HG03025 (cell line): ENCODE results near the gene A3GALT2.

ENCODE experiments used
- ATAC-seq: cut with Tn5 transposase; IDR thresholded peaks from one replicate; pipeline ENCODE4 v1.9.1; 2021; ENCODE audit warnings: mild to moderate bottlenecking, moderate library complexity; ENCODE audit not compliant: unreplicated experiment, low FRiP score

A3GALT2 gene

GRCh38 chr1:33351281-33351660 is 30.4 kb upstream of the A3GALT2 start:
- no peak for ATAC-seq

- no peak for ATAC-seq
These were observed 29.8 kb upstream of the A3GALT2 start for GRCh38 chr1:33350611-33351280.

GRCh38 chr1:33349778-33350610 is 29.1 kb upstream of the A3GALT2 start:
- ATAC-seq = peak; percentile 69

- peak; percentile 29 for ATAC-seq
These were observed 28.3 kb upstream of the A3GALT2 start for GRCh38 chr1:33349081-33349759.

GRCh38 chr1:33348676-33349080 is 27.8 kb upstream of the A3GALT2 start:
- ATAC-seq = no peak

GRCh38 chr1:33348194-33348593 is 27.3 kb upstream of the A3GALT2 start:
- ATAC-seq = no peak

- ATAC-seq = no peak
These were observed 26.7 kb upstream of the A3GALT2 start for GRCh38 chr1:33347650-33347992.

- ATAC-seq = no peak
These were observed 26.2 kb upstream of the A3GALT2 start for GRCh38 chr1:33346927-33347649.

GRCh38 chr1:33346533-33346926 is 25.6 kb upstream of the A3GALT2 start:
- no peak for ATAC-seq

- no peak for ATAC-seq
These were observed 24.1 kb upstream of the A3GALT2 start for GRCh38 chr1:33344896-33345560.

GRCh38 chr1:33343539-33343938 is 22.6 kb upstream of the A3GALT2 start:
- ATAC-seq = no peak

GRCh38 chr1:33342041-33342723 is 21.3 kb upstream of the A3GALT2 start:
- ATAC-seq = no peak

GRCh38 chr1:33341190-33341589 is 20.3 kb upstream of the A3GALT2 start:
- no peak for ATAC-seq

- ATAC-seq = no peak
These were observed 18.5 kb upstream of the A3GALT2 start for GRCh38 chr1:33339413-33339812.

- no peak for ATAC-seq
These were observed 17.7 kb upstream of the A3GALT2 start for GRCh38 chr1:33338440-33339211.

- ATAC-seq = no peak
These were observed 17.1 kb upstream of the A3GALT2 start for GRCh38 chr1:33338048-33338439.

- ATAC-seq = no peak
These were observed 16.5 kb upstream of the A3GALT2 start for GRCh38 chr1:33337441-33337840.

GRCh38 chr1:33336580-33336979 is 15.7 kb upstream of the A3GALT2 start:
- no peak for ATAC-seq

GRCh38 chr1:33335020-33335419 is 14.1 kb upstream of the A3GALT2 start:
- no peak for ATAC-seq
